Central memory CD8-positive, alpha-beta T cell (primary cell): Measurements from ENCODE around the gene MYH7B.

Experiments used
- ATAC-seq: fragments of 150-1000 bp; cut with Tn5 transposase; replicated peaks from 2 replicates; pipeline ENCODE4 v1.10.0; 2022; ENCODE audit warnings: mild to moderate bottlenecking, moderate FRiP score, moderate number of reproducible peaks; ENCODE audit not compliant: poor library complexity, severe bottlenecking; ENCODE audit errors: extremely low read depth
- DNase-seq, 2 donors: peaks; one replicate each; pipeline ENCODE4 v3.0.0; 2021; ENCODE audit warnings: low spot score in 2 of 2
- H3K27ac Mint-ChIP-seq: one replicate; pipeline ENCODE4 v1.8.0; 2022; ENCODE audit warnings: low read depth, mild to moderate bottlenecking, moderate library complexity, mixed read lengths
- H3K27me3 Mint-ChIP-seq: one replicate; pipeline ENCODE4 v1.8.0; 2022; ENCODE audit warnings: mixed read lengths
- H3K36me3 Mint-ChIP-seq: one replicate; pipeline ENCODE4 v1.8.0; 2022; ENCODE audit warnings: mild to moderate bottlenecking, moderate library complexity, mixed read lengths; ENCODE audit not compliant: insufficient read depth
- H3K4me1 Mint-ChIP-seq: one replicate; pipeline ENCODE4 v1.8.0; 2022; ENCODE audit warnings: mixed read lengths
- H3K4me3 Mint-ChIP-seq: one replicate; pipeline ENCODE4 v1.8.0; 2022; ENCODE audit warnings: mild to moderate bottlenecking, moderate library complexity, mixed read lengths
- H3K9me3 Mint-ChIP-seq: one replicate; pipeline ENCODE4 v1.8.0; 2022; ENCODE audit warnings: mixed read lengths

Gene MYH7B

DNA sequence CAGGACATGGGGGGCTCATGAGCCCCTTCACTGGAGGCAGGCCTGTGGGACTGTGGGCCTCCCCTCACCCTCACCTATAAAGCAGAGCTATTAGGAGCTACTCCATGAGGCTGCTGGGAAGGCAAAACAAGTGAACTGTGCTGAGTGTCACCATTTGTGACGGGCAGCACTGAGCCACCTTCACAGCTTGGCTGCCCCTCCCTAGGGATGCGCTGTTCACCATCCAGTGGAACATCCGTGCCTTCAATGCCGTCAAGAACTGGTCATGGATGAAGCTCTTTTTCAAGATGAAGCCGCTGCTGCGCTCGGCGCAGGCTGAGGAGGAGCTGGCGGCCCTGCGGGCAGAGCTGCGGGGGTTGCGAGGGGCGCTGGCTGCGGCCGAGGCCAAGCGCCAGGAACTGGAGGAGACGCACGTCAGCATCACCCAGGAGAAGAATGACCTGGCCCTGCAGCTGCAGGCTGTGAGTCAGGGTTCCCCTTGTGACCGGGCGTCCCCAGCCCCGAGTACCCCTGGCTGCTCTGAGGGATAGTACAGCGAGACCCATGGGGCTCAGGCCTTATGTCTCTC is 38.4 kb downstream of the MYH7B start:
- Mint-ChIP-seq H3K27ac (no peak overlapping the region), H3K27me3 (no peaks in the 10 kb centered on the region), H3K9me3 (no peaks in the 10 kb centered on the region), H3K4me3 (no peak overlapping the region), H3K36me3 (peaks cover 7% of the 10 kb centered on the region), H3K4me1 (peaks cover 9% of the 10 kb centered on the region)
- no peak for ATAC-seq
- DNase-seq, result no peak

DNA sequence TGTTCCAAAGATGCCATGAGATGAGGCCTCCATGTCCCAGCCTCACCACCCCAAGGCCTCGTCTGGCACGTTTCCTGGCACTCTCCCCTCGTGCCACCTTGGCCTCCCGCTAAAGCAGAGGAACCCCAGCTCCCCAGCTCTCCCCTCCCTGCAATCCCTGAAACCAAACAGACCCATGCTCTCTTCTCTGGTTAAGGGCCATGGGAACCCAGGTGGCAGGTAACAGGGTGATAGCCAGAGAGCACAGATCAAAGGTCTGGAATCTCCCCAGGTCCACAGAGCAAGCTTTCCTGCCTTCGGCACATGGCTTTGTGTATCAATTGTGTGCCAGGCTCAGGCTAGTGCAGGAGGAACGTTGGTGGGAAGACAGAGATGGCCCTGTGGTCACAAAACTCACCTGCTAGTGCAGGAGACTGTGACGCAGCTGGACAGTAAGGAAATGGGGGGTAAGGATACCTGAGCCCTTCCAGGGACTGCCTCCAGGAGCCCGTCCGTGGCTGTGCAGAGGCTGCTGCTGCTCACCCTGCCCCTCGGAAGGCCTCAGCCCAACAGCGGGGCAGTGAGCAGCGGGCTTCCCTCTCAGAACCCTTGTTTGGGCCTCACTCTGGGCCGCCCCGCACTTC is 39.0 kb downstream of the MYH7B start:
- H3K27me3 Mint-ChIP-seq, result no peaks in the 10 kb centered on the region

DNA sequence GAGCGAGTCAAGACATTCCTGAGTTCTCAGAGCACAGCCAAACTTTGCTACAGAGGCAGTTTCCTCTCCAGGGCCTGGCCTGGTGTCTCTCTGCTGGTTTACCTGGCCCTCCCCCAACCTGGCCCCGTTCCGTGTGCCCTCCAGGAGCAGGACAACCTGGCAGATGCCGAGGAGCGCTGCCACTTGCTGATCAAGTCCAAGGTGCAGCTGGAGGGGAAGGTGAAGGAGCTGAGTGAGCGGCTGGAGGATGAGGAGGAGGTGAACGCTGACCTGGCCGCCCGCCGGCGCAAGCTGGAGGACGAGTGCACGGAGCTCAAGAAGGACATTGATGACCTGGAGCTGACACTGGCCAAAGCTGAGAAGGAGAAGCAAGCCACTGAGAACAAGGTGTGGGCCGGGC is 39.5 kb downstream of the MYH7B start:
- ATAC-seq (no peak), DNase-seq (no peak)
- H3K36me3 Mint-ChIP-seq, result peaks cover 9% of the 10 kb centered on the region
- H3K9me3 Mint-ChIP-seq, result no peaks in the 10 kb centered on the region
- peaks cover 14% of the 10 kb centered on the region for H3K4me1 Mint-ChIP-seq
- H3K27ac Mint-ChIP-seq, result no peak overlapping the region
- H3K4me3 Mint-ChIP-seq, result no peak overlapping the region
- no peaks in the 10 kb centered on the region for H3K27me3 Mint-ChIP-seq

More for the DNA sequence above, 39.0 kb downstream of the MYH7B start:
- Mint-ChIP-seq H3K9me3 (no peaks in the 10 kb centered on the region), H3K36me3 (peaks cover 9% of the 10 kb centered on the region), H3K4me1 (peaks cover 14% of the 10 kb centered on the region), H3K27ac (no peak overlapping the region), H3K4me3 (no peak overlapping the region)
- no peak for ATAC-seq
- no peak for DNase-seq

DNA sequence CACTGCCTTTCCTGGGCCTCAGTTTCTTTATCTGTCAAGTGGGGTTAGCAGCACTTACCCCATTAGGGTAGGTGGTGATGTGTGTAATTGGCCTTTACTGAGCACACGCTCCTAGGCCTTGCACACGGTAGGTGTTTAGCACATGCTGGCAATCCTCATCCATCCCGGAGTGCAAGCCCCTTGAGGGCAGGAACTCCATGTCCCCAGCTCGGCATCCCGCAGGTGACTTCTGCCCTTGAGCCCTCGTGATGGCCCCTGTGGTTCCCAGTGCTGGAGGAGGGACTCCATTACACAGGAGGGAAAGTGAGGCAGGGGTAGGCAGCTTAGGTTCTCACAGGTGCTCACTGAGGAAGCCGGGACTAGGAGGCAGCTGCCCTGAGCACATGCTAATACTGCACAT is 40.0 kb downstream of the MYH7B start:
- ATAC-seq, result no peak
- H3K4me3 Mint-ChIP-seq, result no peak overlapping the region

GRCh38 chr20:34996243-34997028 is 40.8 kb downstream of the MYH7B start:
- H3K4me1 Mint-ChIP-seq, result peaks cover 14% of the 10 kb centered on the region
- H3K4me3 Mint-ChIP-seq, result no peak overlapping the region
- DNase-seq, result no peak
- no peaks in the 10 kb centered on the region for H3K9me3 Mint-ChIP-seq
- H3K27ac Mint-ChIP-seq, result peak overlapping the region; percentile 52
- no peaks in the 10 kb centered on the region for H3K27me3 Mint-ChIP-seq
- H3K36me3 Mint-ChIP-seq, result peaks cover 10% of the 10 kb centered on the region
- ATAC-seq, result no peak

More for the DNA sequence above, 40.0 kb downstream of the MYH7B start:
- Mint-ChIP-seq H3K27ac (peak overlapping the region; percentile 35), H3K9me3 (no peaks in the 10 kb centered on the region), H3K36me3 (peaks cover 9% of the 10 kb centered on the region), H3K27me3 (no peaks in the 10 kb centered on the region), H3K4me1 (peaks cover 14% of the 10 kb centered on the region)
- DNase-seq, result no peak

GRCh38 chr20:34997131-34997561 is 41.5 kb downstream of the MYH7B start:
- Mint-ChIP-seq H3K27ac (peak overlapping the region; percentile 52), H3K4me3 (no peak overlapping the region), H3K27me3 (no peaks in the 10 kb centered on the region), H3K4me1 (peaks cover 14% of the 10 kb centered on the region), H3K9me3 (no peaks in the 10 kb centered on the region), H3K36me3 (peaks cover 10% of the 10 kb centered on the region)
- DNase-seq (no peak), ATAC-seq (no peak)

GRCh38 chr20:34997774-34998173 is 42.1 kb downstream of the MYH7B start:
- H3K4me3 Mint-ChIP-seq, result peak overlapping the region; percentile 14
- peaks cover 10% of the 10 kb centered on the region for H3K36me3 Mint-ChIP-seq
- no peak for DNase-seq
- no peak for ATAC-seq
- no peaks in the 10 kb centered on the region for H3K27me3 Mint-ChIP-seq
- peak overlapping the region; percentile 52 for H3K27ac Mint-ChIP-seq
- H3K4me1 Mint-ChIP-seq, result peaks cover 14% of the 10 kb centered on the region
- no peaks in the 10 kb centered on the region for H3K9me3 Mint-ChIP-seq

DNA sequence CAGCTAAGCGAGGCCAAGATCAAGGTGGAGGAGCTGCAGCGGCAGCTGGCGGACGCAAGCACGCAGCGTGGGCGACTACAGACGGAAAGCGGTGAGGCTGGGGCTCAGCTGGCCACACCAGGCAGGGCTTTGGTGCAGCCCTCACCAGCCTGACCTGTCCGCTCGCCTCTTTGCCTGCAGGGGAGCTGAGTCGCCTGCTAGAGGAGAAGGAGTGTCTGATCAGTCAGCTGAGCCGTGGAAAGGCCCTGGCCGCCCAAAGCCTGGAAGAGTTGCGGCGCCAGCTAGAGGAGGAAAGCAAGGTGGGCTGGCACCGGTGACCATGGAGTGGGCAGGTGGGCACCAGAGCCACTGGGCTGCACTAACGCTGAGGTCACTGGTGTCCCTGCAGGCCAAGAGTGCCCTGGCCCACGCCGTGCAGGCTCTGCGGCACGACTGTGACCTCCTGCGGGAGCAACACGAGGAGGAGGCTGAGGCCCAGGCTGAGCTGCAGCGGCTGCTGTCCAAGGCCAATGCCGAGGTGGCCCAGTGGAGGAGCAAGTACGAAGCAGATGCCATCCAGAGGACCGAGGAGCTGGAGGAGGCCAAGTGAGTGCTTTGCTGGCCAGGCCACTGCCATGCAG is 42.8 kb downstream of the MYH7B start:
- Mint-ChIP-seq H3K27me3 (no peaks in the 10 kb centered on the region), H3K27ac (peak overlapping the region; percentile 52), H3K4me1 (peaks cover 14% of the 10 kb centered on the region), H3K4me3 (no peak overlapping the region), H3K36me3 (peaks cover 10% of the 10 kb centered on the region), H3K9me3 (no peaks in the 10 kb centered on the region)
- no peak for DNase-seq
- no peak for ATAC-seq

DNA sequence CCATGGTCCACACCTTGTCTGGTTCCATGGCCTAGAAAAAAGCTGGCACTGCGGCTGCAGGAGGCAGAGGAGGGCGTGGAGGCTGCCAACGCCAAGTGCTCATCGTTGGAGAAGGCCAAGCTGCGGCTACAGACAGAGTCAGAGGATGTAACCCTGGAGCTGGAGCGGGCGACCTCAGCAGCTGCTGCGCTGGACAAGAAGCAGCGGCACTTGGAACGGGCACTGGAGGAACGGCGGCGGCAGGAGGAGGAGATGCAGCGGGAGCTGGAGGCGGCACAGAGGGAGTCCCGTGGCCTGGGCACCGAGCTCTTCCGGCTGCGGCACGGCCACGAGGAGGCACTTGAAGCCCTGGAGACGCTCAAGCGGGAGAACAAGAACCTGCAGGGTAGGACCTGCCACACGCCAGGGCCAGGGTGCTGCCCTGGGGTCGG is 43.4 kb downstream of the MYH7B start:
- DNase-seq (no peak), ATAC-seq (no peak)
- Mint-ChIP-seq H3K27me3 (no peaks in the 10 kb centered on the region), H3K9me3 (no peaks in the 10 kb centered on the region), H3K4me1 (peaks cover 14% of the 10 kb centered on the region), H3K4me3 (no peak overlapping the region), H3K36me3 (peaks cover 8% of the 10 kb centered on the region), H3K27ac (peak overlapping the region; percentile 52)

DNA sequence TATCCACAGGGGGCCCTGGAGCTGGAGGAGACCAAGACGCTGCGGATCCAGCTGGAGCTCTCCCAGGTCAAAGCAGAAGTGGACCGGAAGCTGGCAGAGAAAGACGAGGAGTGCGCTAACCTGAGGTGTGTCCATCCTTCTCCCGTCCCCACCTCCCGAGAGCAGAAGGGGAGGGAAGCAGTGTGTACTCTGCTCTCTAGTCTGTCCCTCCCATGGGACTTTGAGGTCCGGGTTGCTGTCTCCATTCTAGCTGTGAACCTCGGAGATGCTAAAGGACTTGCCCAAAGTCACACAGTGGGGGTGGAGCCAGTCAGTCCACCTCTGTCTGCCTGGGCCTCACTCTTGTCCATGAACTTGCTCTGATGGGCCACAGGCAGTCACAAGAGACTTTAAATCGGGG is 44.1 kb downstream of the MYH7B start:
- H3K9me3 Mint-ChIP-seq, result no peaks in the 10 kb centered on the region
- ATAC-seq, result no peak
- peaks cover 13% of the 10 kb centered on the region for H3K36me3 Mint-ChIP-seq
- peaks cover 14% of the 10 kb centered on the region for H3K4me1 Mint-ChIP-seq
- no peak overlapping the region for H3K4me3 Mint-ChIP-seq
- peak overlapping the region; percentile 52 for H3K27ac Mint-ChIP-seq
- no peaks in the 10 kb centered on the region for H3K27me3 Mint-ChIP-seq
- DNase-seq, result no peak

- ATAC-seq, result no peak
- Mint-ChIP-seq H3K27me3 (no peaks in the 10 kb centered on the region), H3K36me3 (peaks cover 15% of the 10 kb centered on the region), H3K27ac (peak overlapping the region; percentile 52), H3K4me3 (no peak overlapping the region), H3K4me1 (peaks cover 14% of the 10 kb centered on the region), H3K9me3 (no peaks in the 10 kb centered on the region)
- DNase-seq, result no peak
Measured at GRCh38 chr20:35000311-35000921, 44.7 kb downstream of the MYH7B start.

DNA sequence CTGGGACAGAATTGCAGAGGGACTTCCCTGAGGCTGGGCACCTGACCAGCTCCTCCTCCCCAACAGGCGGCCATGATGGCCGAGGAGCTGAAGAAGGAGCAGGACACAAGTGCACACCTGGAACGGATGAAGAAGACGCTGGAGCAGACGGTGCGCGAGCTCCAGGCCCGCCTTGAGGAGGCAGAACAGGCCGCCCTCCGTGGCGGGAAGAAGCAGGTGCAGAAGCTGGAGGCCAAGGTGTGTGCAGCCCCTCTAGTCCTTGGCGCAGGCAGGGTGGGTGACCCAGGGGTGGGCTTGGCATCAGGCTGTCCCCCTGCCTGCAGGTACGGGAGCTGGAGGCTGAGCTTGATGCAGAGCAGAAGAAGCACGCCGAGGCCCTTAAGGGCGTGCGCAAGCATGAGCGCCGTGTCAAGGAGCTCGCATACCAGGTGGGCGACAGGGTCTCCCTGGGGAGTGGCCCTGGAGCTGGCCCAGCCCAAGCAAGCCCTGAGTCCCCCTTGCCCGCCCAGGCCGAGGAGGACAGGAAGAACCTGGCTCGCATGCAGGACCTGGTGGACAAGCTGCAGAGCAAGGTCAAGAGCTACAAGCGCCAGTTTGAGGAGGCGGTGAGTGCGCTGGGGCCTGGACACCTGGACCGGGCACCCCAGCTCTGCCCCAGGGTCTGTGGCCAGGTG is 45.4 kb downstream of the MYH7B start:
- Mint-ChIP-seq H3K9me3 (no peaks in the 10 kb centered on the region), H3K27ac (peak overlapping the region; percentile 52), H3K4me3 (no peak overlapping the region), H3K36me3 (peaks cover 17% of the 10 kb centered on the region), H3K4me1 (peaks cover 14% of the 10 kb centered on the region), H3K27me3 (no peaks in the 10 kb centered on the region)
- ATAC-seq (no peak), DNase-seq (no peak)
